Ramos (cell line): Measurements from ENCODE around the gene PDE4B.

Experiments
- in situ Hi-C: fragments of 300-500 bp; cut with MboI; formaldehyde crosslinking; loops from one replicate; pipeline ENCODE4 v1.14.3; 2022; ENCODE audit warnings: low sequenced_read_pairs; ENCODE audit not compliant: unreplicated experiment

PDE4B gene

DNA sequence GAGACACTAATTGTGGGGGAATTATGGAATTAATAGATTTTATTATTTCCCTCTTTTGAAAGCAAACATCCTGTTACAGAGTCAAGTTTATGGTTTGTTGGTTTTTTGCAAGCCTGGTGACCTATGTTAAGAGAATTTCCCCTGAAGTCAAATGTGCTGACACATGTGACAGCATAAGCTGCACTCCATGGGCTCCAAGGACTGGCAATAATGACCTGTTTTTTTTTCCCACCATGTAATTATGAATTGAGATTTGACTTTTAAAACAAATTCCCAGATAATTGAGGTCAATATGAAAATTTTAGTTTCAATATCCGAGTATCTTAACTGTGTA lies 498.8 kb downstream of the PDE4B start:
- in situ Hi-C loops, result loop anchor here (25.0 kb wide), 1 partner anchor 879 kb away; the partner anchor contains the start of genes LEPR and LEPROT

DNA sequence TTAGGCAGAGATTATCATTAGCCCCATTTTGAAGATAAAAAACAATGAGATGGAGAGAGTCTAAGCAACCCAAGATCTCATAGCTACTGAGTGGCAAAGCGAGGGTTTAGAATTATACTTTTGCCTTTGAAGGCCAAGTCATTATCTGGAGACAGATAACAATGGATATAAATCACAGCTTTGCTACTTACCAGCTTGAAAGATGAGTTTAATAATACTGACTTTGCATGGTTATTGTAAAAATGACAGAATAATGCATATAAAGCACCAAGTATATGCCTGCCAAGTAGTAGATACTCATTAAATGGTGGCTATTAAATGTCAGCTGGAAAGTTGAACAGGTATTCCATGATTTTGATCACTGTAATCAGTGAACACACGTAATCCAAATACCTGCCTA lies 499.6 kb downstream of the PDE4B start:
- in situ Hi-C loops, result loop anchor here (25.0 kb wide), 1 partner anchor 880 kb away; the partner anchor contains the start of genes LEPR and LEPROT

DNA sequence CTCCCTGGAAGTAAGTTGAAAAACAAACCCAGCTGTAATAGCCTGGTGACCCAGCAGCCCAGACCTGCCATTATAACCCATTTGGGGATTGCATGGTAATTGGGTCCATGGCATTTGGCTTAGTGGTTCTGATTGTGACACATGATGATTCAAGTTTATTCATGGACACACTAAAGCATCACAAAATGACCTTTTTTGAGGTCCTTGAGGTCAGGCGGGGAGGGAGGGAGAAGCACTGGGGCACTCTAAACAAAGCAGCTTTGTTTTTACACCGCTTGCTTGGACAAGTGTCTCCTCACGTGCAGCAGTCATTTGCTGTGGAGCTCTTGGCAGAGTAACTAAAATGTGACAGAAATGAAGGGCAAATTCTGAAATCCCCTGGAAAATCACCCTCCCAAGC lies 500.2 kb downstream of the PDE4B start:
- in situ Hi-C loops, result loop anchor here (25.0 kb wide), 1 partner anchor 881 kb away; the partner anchor contains the start of genes LEPR and LEPROT

DNA sequence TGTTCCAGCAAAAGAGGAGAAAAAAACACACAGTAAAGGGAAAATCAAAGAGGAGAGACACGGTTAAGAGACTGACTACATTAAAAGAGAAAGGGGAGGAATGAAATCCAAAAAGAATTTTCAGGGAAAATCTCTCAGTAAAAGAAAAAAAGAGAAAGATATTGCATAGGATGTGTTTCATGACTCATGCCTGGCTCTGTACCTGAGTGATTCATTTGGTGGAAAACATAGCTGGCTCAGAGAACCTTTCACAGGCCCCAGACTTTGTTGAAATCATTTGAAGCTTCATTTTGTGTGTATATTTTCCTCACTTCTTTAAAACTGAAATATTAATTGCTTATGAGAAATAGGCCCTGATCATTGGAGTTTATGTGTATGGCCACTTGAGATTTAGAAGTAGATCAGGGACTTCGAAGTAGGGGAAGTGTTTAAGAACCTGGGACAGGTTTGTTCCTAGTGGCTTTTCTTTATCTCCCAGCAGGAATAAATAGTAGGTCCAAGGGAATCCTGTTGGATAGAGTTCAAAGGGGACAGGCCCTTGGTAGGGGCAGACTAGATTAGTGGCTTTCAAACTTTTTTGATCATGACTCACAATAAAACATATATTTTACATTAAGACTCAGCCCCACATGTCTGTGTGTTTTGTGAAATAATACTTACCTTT lies 502.1 kb downstream of the PDE4B start:
- in situ Hi-C loops, result loop anchor here (25.0 kb wide), 1 partner anchor 883 kb away; the partner anchor contains the start of genes LEPR and LEPROT

DNA sequence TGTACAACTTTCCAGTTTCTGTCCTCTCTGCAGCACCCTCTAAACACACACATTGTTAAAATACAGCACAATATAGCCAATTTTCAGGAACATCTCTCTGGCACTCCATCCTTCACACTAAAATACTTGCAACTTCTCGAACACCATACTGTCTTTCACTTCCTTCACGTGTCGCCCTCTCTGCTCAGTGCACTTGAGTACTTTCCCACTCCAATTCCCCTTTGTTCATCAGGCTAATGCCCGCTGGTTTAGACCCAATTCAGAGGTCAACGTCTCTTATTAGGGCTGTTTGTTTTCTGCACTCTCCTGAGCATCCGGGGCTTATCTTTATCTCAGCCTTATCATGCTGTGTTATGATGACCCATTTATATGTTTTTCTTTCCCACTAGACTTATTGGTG lies 503.1 kb downstream of the PDE4B start:
- in situ Hi-C loops, result loop anchor here (25.0 kb wide), 1 partner anchor 884 kb away; the partner anchor contains the start of genes LEPR and LEPROT

DNA sequence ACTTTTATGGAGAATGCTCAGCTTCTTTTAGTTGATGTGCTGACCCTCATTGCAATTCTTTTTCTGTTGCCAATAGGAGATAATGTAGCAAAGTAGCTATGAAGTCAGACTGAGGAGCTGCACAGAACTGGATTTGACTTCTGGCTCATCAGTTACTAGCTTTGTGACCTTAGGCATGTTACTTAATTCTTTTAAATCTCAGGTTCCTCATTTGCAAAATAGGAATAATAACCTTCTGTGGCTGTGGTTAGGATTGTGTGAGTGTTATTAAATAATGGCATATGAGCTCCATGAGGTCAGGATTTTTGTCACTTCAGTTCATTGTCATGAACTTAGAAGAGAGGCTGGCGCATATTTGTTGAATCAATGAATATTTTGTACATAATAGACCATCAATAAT lies 503.7 kb downstream of the PDE4B start:
- in situ Hi-C loops, result loop anchor here (25.0 kb wide), 1 partner anchor 884 kb away; the partner anchor contains the start of genes LEPR and LEPROT

DNA sequence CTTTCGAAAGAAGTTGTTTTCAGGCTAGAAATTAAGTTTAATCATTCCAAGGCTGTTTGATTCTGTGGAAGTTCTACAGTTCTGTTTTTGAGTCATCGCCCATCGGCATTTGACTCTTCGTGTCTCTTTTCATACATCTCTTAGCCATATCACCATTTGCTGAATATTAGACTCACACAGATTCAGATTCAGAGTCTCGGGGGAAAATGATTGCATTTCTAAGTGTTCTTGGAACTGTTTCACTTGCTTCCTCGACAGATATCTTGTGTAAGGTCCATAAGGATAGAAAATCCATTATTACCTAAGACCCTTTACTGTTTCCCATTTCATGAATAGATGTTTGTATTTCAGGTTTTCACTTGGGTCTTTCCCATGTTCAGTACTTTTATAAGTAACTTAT lies 504.3 kb downstream of the PDE4B start:
- in situ Hi-C loops, result loop anchor here (25.0 kb wide), 1 partner anchor 885 kb away; the partner anchor contains the start of genes LEPR and LEPROT

DNA sequence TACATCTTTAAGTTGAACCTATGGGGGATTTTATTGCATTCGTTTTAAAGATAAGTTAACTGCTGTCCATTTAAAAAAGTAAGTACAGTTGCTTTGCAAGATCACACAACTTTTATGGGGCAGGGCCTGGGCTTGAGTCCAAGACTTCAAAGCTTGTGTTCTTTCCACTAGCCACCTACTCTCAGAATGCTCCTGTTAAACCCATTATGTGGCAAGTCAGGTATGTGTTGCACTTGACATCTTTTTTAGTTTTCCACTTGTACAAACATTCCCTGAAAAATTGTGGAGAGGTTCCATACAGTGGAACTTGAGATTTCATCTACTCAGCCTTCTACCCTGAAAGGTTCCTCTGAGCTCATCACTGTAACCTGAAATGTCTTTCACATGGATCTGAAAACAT lies 505.8 kb downstream of the PDE4B start:
- in situ Hi-C loops, result loop anchor here (25.0 kb wide), 1 partner anchor 886 kb away; the partner anchor contains the start of genes LEPR and LEPROT

DNA sequence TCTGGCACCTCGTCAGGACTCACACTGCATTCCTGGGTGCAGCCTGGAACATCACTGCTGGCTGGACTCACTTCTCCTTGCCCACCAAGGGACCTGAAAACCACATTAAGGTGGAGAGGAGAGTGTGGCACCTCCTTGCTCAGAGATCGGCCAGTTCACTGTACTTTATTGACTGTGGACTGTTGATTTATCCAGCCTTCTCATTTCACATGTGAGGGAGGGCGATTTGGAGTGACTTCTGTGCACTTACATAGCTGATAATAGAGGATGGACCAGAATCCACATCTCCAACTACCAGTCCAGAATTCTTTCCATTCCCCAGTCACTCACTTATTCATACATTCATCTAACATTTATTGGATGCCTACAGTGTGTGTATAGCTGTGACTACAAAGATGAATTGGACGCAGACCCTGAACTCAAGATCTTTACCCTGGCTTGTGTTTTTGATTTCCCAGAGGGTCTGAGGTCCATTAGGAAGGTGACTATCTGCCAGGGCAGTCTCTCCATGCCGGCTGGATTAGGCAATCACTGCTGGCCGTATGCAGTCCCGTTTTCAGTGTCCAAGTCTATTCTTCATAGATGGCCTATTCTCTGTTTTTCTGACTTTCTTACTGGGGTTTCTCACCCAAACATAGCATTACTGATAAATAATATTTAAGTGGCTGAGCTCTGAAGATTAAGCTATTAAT lies 507.7 kb downstream of the PDE4B start:
- in situ Hi-C loops, result no loop called here

DNA sequence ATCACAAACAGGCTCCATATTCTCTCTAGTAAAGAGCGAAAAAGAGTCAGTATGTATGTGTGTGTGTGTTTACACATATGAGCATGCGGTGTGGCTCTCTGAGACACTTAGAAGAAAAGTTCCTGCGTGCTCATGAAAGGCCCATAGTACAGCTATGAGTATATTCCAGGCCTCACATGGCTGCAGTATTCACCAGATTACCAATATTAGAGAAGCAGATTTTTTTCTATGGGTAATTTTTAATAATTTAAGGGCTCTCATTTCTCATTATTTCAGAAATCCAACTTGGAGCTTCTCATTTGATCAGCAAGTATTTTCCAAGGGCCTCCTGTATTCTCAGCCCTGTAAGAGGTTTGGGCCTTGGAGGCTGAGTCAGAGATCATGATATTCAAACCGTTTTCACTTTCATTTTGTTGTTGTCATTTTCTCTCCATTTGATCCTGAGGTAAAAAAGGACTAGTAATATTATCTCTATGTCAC lies 508.3 kb downstream of the PDE4B start:
- in situ Hi-C loops, result no loop called here

DNA sequence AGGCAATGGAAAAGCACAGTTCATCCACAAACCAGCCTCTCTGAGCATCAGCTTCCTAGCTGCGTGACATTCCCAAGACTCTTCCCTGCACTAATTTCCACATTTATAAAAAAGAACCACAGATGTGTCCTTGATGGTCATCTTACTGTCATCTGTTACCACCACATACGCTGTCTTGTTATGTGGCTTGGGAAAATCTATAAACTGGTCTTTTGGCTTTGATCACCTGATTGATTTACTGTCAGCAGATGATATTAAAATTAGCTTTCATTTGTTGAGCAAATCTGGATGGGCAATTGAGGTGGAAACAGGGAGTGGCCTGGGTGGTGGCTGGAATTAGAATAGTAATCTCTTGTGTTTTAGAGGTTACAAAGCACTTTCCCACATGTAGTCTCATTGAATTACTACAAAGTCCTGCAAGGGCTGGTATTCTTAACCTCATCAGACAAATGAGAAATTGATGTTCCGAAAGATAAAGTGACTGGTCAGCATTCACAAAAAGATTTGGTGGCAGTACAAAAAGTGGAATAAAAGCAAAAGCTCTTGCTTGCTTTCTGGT lies 509.6 kb downstream of the PDE4B start:
- in situ Hi-C loops, result no loop called here

DNA sequence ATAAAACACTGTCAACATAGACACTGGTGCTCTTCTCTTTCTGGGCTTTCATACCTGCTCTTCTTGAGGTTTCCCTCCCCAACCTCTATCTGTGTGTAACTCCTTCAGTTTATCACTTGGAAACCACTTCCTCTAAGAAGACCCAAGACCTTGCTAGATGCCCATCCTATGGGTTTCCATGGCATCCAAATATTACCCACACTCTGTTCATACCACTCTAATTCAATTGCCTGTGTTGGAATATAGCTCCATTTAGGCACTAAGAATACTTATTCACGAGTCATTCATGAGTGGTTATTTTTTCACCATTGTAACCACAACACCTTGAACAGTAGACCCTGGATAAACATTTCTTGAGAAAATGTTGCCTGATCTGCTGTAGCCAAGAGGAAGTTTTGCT lies 510.1 kb downstream of the PDE4B start:
- in situ Hi-C loops, result no loop called here

DNA sequence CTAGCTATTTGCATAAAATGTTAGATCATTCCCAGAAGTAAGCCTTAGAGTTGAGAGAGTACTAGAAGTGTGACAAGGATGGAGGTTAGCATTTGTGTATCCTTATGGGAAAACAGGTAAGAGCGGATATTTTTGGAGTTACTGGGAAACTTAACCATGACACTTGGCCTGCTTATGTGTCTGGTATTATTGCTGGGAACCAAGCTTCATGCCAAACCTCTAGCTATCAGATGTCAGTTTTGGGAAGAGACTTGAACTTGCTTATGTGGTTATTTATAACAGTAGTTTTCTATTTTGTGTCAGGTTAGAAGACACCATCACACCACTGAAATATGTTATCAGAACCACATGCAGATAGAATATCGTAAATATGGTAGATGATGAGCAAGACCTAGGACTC lies 511.0 kb downstream of the PDE4B start:
- in situ Hi-C loops, result no loop called here

DNA sequence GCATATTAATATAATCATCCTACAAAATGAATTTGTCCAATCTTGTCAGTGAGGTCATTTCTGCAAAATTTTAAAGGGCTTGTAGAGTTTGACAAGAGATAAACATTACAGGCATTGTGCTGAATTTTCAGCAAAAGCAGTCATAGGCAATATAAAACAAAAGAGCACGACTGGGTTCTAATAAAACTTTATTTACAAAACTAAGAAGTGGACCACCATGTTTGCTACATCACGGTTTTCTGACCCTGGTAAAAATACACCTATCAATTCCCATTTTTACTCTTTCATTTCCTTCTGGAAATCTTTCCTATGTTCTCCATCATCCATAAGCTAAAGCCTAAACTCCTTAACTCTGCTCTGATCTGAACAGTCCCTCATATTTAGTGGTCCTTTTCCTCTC lies 511.4 kb downstream of the PDE4B start:
- in situ Hi-C loops, result no loop called here

DNA sequence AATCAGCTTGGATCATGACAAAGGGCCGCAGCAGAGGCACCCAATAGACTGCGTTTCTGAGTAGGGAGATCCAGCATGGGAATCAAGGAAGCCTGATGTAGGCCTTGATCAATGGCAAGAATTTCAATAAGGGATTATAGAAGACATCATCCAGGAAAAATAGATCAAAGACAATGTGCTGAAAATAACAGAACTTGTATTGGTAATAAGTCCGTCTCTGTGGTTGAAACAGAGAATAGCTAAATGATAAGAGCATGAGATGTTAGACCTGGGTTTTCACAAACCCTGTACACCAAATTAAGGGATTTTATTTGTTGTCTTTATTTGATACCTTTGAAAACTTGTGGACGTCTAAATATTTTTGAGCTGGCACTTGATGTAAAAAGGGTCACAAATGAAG lies 513.2 kb downstream of the PDE4B start:
- in situ Hi-C loops, result no loop called here

DNA sequence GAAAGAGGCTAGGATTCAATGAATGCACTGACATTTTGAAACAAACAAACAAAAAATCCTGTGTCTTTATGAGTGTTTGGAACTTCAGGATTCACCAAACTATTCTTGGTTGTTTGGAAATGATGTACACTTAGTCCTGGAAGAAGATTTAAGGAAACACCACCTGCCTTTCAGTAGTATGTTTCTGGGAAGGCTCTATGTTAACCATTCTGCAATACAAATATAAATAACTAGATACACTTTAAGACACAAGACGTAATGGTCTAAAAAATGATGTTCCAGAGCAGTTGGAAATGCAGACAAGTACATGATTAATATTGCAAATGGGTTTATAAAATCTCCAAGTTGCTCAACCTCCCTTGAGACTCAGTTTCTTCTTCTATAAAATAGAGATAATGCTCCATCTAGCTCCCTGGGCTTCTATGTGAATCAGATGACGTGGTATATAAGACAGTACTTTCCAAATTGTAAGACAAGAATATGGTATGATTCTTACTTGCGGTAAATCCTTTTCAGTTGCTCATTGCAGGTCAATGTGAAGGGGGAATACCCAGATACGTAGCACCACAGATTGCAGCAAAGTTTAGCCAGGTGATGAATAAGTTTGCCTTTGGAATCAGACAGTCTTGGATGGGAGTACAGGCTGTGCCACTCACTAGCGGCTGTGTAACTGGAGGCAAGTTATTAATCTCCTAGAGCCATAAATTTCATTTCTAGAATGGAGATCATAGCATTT lies 516.5 kb downstream of the PDE4B start:
- in situ Hi-C loops, result no loop called here

DNA sequence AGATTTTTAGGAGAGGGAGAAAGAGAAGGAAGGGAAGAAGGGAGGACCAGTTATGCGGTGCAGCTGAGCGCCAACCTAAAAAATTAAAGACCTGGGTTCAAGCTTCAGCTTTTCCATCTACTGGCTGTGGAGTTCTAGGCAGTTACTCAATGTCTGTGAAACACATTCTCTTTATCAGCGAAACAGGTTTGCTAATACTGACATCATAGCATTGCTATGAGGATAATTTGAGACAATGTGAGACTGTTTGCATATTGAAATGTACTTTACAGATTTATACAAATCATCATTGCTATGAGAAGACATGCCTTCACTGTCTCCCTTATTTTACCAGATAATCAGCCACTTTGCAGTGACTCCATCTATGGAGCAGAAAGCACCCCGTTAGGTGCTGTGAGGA lies 518.4 kb downstream of the PDE4B start:
- in situ Hi-C loops, result no loop called here

DNA sequence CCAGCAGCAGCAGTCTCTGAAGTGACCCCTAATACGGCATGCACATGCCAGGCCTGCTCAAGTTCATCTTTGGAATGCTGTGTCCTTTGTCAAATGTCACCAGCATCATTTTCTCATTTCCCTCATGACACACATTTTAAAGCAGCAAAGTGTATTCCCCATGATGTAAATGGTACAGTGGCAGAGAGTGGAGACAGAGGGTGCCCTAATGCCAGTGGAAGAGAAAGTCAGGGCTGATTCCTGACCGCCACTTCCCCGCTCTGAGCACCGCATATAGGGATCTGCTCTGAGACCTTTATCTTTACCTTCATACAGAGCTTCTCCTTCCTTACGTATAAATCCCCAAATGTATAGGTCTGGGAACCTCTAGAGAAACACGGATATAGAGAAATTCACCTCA lies 518.9 kb downstream of the PDE4B start:
- in situ Hi-C loops, result no loop called here

DNA sequence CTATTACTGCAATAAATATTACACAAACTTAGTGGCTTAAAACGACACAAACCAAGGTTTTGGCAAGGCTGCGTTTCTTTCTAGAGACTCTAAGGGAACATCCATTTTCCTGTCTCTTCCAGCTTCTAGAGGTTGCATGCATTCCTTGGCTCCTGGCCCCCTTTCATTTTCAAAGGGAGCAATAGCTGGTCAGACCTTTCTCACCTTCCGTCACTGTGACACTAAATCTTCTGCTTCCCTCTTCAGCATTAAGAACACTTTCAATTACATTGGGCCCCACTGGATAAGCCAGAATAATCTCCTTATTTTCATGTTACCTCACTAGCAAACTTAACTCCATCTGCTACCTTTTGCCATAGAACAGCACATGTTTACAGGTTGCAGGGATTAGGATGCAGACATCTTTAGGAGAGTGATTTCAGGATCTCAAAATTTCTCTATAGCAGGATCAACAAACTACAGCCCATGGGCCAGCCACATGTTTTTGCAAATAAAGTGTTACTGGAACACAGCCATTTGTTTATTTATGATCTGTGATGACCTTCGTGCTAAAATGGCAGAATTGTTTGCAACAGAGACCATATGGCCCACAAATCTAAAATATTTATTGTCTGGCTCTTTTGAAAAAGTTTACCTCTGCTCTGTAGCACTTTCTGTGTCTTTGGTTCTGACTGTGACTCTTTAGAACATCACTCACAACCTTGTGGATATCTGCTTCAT lies 519.7 kb downstream of the PDE4B start:
- in situ Hi-C loops, result no loop called here

DNA sequence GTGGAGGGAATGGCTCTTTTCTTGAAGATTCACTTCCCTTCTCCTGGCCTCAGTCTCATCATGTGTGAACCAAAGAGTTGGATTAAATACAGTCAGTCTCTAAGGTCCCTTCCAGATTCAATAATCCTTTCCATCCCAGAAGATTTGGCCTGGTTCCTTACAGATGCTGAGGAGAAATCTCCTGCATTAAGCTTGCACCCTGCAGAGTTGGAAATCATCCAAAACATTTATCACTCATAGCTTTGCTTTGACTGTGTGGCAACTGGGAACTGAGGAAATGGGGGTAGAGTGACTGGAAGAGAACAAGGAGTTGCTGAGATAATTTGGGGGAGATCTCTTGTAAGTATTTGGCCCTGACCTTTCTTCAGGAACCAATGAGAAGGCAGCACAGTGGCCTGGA lies 520.7 kb downstream of the PDE4B start:
- in situ Hi-C loops, result no loop called here
